HG02884 (cell line): ENCODE measurements around the gene ISM2.

ENCODE experiments used
- ATAC-seq: cut with Tn5 transposase; IDR thresholded peaks from one replicate; pipeline ENCODE4 v1.9.1; 2021; ENCODE audit warnings: mild to moderate bottlenecking, moderate library complexity; ENCODE audit not compliant: unreplicated experiment

ISM2 gene

DNA sequence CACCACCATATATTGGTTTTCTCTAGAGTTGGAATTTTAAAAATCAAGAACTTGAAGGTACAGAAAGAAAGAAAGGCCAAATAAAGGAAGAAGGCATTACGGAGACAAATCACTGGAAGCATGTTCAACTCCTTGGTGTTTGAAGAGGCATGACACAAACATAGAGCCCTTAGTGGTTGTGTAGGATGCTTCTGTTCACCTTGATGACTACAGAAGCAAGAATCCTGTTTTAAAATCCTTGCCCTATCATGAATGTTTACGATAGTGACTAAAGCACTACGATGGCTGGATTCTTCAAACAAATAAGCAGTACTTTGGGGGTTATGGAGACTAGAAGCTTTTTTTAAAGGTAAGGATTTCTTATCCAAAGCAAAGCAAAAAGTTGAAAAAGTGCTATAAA, 10.3 kb upstream of the ISM2 start:
- no peak for ATAC-seq

DNA sequence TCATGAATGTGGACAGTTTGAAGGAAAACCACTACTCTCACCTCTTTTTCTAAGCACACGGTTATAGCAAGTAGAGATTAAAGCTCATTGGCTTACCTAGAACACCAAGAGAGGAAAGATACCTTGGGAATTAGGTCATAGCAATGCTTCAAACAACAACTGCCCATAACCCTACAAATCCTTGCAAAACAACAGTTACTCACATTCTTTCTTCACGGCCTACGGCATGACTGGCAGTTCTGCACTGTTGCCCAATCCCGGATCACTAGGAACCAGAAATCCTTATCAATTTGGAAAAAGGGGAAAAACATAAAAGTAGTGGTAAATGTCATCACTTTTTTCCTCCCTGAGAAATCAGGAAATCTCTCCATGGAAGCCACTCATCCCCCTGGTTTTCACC, 9.6 kb upstream of the ISM2 start:
- ATAC-seq, result no peak

GRCh38 chr14:77507762-77508161, 9.1 kb upstream of the ISM2 start:
- ATAC-seq, result no peak

DNA sequence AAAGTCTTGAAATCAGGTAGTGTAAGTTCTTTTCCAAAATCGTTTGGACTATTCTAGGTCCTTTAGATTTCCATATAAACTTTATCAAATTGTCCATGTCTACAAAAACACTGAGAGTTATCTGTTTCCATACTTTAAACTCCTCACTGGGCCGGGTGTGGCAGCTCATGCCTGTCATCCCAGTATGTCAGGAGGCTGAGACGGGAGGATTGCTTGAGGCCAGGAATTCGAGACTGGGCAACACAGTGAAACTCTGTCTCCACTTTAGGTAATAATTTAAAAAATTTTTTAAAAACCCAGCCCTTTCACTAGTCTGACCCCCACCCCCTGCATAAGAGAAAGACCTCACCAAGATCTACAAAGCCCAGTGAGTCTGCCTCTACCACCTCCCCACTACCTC, 6.4 kb upstream of the ISM2 start:
- ATAC-seq, result no peak

- no peak for ATAC-seq
Measured at GRCh38 chr14:77503138-77503537, 4.5 kb upstream of the ISM2 start.

GRCh38 chr14:77502109-77502782, 3.6 kb upstream of the ISM2 start:
- ATAC-seq, result no peak

- peak; percentile 16 for ATAC-seq
Measured at GRCh38 chr14:77498984-77499527, 440 bp upstream of the ISM2 start.

DNA sequence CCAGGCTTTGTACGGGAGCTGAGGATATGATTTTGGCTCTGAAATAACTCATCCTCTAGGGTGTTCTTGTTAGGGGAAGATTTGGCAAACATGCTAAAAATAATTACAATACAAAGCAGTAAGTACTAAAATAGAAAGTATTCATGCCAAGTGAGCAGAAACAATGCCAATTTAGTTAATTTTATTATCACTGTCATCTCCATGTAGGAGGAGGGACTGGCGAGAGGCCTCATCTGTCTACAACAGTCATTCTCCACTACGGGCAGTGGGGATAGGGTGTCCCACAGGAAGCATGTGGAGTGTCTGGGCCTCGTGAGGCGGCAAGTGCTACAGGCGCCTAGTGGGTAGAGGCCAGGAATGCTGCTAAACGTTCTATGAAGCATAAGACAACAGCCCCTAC, 3.3 kb downstream of the ISM2 start:
- ATAC-seq, result no peak

GRCh38 chr14:77491056-77491455, 7.6 kb downstream of the ISM2 start:
- ATAC-seq, result no peak

DNA sequence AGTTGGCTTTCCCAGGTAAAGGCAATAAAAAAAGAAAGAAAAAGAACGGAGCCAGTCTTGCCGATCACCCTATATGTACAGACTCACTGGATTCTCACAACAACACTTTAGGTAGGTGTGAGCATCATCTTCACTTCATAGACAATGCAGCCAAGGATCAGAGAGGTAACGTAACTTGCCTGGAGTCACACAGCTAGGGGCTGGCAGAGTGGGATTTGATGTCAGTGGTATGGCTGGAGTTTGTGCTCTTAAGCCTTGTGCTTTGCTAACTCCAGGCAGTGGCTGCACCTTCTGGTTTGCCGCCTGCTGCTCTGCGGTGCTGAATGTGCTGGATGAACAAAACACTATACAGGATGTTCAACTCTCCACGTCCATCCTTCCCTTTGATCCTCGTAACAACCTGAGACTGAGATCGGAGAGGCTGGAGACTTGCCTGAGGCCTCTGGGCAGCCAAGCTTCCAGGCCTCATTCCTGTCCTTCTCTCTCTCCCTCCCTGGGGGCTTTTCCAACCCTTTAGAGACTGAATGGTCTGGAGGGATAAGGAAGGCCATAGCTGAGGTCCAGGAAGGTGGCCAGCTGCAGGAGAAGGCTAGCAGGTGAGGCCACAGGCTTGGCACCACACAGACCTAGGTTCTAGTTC, 8.1 kb downstream of the ISM2 start:
- ATAC-seq, result no peak

- no peak for ATAC-seq
Measured at GRCh38 chr14:77489041-77489440, 9.6 kb downstream of the ISM2 start.

DNA sequence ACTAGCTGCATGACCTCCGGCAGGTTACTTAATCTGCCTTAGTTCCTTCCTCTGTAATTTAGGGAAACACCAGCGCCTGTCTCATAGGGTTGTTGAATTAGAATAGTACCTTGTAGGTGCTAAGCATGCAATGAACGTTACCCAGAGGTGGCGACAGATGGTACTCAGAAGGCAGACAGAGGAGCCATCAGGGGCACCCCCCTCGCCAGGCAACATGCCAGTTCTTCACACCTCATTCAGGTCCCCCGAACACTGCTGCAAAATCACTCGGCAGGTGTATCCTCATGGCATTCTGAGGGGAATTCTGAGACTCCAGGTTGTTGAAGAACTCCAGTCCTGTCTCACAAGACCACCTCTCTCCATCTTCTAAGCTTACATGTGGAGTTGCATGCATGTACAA, 10.1 kb downstream of the ISM2 start:
- no peak for ATAC-seq

GRCh38 chr14:77485901-77486678, 12.5 kb downstream of the ISM2 start:
- ATAC-seq, result no peak

DNA sequence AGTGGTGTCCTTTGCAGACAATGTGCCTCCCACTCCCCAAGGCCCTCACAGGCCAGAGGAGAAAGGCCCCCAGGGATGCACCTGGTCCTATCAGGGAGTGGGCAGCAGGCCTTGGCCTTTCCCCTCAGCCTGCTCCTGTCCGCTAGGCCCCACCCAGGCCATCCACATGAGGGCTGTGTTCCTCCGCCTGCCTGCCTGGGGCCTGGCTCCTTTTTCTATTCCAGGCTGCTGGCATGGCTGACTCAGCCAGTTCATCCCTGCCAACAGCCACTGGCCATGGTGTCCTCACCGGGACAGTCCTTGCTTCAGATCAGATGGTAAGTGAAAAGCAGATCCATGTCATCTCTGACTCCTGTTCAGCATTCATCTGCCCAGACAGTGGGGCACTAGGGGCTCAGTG, 13.4 kb downstream of the ISM2 start:
- no peak for ATAC-seq

- no peak for ATAC-seq
Measured at GRCh38 chr14:77482422-77482821, 16.2 kb downstream of the ISM2 start.

DNA sequence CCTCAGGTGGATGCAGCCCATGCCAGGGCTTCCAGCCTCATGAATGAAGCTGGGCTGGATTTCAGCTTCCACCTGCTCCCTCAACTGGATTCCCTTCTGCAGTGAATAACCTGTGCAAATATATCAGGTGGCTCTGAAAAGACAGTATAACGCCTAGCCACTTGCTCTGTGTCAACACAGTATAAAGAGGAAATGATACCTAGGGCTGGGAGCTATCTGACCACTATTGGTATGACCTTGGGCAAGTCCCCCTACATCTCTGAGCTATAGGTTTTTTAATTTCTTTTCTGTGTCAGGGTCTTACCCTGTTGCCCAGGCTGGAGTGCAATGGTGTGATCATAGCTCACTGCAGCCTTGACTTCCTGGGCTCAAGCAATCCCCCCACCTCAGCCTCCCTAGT, 19.8 kb downstream of the ISM2 start:
- ATAC-seq, result peak; percentile 95

DNA sequence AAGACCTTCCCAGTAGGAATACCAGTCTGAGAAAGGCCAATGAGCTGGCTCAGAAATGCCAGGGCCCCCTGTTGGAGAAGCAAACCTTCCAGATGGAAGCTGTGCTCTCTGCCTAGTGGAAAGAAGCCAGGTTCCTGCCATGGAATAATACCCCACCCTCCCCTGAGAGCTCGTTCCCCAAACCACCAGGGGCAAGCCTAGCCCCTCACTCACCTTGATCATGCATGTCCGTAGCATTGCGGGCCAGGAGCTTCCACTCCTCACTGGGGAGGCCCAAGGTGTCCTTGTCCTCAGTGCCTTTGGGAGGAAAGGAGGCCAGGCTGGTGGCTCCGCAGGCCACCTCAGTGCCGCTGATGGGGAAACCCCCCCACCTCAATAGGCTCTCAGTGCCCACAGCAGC, 20.6 kb downstream of the ISM2 start:
- ATAC-seq, result no peak

GRCh38 chr14:77475432-77476115, 23.0 kb downstream of the ISM2 start:
- ATAC-seq, result no peak

- ATAC-seq, result no peak
Measured at GRCh38 chr14:77474479-77475177, 24.0 kb downstream of the ISM2 start.

DNA sequence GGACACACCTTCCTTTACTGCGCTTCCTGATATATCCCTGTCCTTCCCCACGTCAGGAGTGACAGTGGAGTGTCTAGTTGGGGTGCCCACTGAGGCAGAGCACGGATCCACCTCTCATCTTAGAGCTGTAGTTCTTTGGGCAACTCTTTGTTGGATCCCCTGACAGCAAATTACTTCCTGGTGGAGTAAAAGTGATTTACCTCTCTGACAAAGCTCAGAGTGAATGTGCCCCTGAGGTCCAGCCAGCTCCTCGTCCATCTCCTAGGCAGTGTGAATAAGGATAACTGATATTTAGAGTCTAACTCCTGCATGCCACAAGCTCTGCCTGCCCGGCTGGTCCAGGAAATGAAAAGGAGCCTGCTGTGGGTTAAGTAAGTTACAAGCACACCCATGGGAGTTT, 24.7 kb downstream of the ISM2 start:
- ATAC-seq, result no peak
